HG03571 (cell line): ENCODE measurements around the gene SORCS2.

Source experiments
- ATAC-seq: cut with Tn5 transposase; IDR thresholded peaks from one replicate; pipeline ENCODE4 v1.9.1; 2021; ENCODE audit not compliant: unreplicated experiment

SORCS2 gene

DNA sequence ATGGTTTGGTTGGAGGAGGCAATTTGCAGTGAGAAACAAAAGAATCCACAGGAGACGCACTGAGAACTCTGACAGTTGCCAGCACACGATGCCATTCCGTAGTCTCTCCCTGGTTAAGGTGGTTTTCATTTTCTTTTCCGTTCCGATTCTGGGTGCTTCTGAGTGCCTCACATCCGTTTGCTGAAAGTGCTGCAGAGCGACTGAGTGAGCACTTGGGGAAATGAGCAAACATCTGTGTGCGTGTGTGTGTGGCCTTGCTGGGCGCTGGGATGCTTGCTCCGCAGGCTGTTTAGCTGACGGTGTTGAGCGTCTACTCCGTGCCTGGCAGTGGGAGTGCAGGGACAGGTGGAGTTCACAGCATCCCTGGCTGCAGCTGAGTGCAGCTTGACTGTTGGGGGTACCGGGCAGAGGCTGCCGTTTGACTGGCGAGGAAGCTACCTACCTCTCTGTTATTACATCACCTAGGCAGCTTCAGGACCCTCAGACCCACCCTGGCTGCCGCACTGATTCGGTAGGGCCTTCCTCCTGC is 49.3 kb downstream of the SORCS2 start:
- no peak for ATAC-seq

DNA sequence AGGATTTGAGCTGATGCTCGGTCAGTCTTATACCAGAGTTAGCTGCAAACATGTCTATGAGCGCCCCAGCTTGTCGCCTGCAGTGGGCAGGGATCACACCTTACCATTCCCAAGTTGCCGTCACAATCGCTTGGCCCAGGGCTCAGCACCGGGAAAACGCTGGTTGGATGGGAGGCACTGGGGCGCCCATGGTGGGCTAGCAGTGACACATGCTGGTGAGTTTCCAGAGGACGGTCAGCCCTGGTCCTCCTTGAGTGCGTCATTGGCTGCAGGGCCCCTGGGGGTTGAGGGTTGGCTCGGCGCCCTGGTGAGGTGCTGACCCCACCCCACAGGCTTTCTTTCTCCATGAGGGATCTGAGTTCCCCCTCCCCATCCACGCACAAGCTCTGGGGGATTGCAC is 50.4 kb downstream of the SORCS2 start:
- ATAC-seq: no peak

DNA sequence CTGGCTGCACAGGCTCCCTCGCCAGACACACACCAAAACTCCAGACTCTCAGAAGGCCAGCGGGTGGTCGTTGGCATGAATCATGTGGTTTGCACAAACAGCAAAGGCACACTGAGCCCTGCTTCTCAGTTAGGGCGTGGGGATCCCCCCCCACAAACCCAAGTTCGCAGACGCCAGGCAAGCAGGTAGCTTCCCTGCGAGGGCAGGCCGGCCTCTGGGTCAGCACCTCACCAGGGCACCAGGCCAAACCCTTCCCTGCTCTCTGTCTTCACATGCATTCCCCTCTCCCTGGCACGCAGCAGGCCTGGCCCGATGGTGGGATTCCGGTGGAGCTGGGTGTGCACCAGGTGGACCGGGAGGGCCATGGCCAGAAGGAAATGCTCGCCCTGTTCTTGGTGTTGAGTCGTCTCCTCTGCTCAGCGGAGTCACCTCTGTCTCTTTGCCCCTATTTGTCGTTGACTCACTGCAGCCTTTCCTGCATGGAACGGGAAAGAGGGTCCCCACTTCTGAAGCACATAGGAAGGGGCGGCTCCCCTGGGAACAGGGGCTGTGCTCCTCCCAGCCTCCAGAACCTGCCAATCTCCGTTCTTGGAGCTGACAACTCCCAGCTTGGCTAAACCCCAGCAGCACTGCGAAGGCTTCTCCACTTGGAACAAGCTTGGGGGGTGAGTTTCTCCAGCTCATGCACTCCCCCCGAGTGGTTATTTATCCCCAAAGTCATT is 51.4 kb downstream of the SORCS2 start:
- ATAC-seq: no peak

DNA sequence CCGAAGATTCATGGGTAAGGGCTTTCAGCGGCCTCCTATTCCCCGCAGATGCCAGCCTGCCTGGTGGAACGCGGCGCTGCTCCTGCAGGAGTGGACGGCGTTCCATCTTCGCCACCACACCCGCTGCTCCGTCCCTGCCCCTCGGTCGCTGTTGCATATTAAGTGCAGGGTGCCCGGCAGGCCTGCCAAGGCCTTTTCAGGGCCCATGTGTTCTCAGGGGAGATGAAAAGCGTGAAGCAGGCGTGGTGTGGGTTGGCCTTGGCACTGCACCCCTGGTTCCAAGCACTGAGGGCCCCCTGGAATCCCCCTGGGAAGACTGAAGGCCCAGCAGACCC is 52.0 kb downstream of the SORCS2 start:
- no peak for ATAC-seq

DNA sequence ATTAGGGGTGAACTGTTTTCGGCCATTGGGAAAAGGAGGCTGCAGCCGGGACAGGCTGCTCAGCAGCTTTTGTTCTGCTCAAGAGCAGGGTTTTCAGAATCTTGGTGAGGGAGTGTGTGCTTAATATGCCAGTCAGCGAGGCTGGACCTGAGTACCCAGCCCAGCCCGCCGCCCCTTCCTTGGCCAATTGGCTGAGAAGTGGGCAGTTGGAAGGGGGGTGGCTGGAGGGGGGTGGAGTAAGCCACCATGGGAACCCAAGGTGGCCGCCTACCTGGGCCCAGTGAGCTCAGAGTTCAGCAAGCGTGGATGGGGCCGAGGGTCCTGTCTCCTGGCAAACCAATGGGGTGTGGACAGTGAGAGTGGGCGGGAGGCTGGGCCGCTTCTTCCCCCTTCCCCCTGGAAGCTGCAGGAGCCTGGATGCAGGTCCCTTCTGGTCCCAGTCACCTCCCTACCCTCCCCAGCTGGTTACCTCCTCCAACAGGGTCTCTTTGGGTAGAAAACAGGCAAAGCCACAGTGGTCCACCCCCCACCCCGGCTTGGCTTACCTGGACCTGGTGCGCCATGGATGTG is 52.5 kb downstream of the SORCS2 start:
- no peak for ATAC-seq

DNA sequence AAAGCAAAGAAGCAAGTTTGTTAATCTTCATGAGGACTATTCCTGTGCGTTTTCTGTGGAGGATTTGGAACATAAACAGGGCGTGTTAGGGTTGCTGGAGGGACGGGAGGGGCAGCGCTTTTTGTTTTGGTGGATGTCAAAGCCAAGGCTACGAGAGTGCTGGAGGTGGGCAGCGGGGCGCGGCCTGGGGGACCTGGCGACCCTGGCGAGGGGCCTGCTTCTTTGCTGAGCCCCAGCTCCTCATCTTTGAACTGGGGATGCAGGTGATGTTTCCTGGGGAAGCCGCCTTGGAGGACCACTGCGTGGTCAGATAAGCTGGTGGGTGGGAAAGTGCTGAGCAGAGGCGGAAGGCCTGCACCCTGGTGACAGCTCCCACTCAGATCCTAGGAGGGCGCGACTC is 55.2 kb downstream of the SORCS2 start:
- no peak for ATAC-seq

DNA sequence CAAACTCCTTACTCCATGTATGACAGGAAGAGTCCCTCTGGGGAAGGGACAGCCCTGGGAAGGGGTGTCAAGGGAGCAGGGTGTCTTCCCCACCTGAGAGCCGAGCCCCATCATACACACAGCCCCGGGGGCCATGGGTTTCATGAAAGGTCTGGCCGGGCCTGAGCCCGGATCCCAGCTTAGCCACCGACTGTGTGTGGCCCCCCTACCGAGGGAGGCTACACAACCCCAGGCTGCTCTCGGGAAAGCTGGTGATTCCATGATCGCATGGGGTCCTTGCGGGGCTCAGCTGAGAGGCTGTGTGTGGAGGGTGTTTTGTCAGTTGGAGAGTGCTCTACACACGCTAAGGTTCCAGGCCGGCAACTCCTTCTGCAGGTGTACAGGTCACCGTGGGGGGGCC is 55.6 kb downstream of the SORCS2 start:
- ATAC-seq: no peak

DNA sequence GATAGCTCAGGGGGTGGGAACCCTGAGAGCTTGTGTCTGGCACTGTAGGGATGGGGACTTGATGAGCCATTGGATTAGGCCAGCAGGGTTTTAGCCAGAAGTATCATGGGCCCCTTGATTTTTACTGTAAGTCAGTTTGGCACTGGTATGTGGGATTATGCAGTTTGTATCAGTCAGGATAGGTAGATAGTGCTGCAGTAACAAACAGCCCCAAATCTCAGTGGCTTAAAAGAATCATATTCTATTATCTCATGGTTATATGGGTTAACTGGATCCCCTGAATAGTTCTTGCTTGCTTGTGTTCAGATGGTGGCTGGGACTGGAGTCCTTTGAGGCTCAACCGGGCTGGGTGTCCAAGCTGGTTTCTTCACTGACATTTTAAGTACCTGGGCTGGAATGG is 56.5 kb downstream of the SORCS2 start:
- no peak for ATAC-seq

DNA sequence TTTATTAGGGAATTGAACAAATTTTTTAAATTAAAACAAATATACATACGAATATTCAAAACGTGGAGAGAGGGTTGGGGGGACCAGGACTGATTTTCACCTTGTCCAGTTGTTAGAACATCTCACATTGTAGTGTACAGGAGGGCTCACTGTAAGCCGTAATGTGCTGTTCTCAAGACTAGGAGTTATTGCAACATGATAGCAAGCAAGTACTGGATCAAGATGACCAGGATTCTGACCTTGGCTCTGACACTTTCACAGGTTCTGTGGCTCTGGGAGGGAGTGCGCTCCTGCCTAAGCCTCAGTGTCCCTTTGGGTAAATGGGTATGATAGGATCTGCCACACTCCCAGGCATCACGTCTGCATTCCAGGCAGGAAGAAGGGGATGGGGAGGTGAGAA is 59.0 kb downstream of the SORCS2 start:
- no peak for ATAC-seq

DNA sequence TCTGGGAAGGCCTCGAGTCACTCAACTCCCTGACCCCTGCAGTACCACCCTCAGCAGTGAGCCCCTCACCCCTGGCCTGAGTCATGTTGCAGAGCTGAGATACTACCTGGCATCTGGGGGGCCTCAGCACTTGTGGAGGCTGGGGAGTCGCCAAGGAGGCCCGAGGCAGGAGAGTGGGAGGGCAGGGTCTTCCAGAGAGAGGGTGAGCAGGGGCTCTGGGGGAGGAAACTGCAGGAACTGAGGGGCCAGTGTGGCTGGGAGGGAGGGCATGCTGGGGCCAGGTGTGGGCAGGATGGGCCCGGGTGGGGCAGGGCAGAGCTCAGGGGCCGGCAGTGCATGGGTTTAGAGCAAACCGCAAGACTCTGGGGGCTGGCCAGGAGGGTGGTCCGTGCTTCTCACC is 59.7 kb downstream of the SORCS2 start:
- no peak for ATAC-seq

DNA sequence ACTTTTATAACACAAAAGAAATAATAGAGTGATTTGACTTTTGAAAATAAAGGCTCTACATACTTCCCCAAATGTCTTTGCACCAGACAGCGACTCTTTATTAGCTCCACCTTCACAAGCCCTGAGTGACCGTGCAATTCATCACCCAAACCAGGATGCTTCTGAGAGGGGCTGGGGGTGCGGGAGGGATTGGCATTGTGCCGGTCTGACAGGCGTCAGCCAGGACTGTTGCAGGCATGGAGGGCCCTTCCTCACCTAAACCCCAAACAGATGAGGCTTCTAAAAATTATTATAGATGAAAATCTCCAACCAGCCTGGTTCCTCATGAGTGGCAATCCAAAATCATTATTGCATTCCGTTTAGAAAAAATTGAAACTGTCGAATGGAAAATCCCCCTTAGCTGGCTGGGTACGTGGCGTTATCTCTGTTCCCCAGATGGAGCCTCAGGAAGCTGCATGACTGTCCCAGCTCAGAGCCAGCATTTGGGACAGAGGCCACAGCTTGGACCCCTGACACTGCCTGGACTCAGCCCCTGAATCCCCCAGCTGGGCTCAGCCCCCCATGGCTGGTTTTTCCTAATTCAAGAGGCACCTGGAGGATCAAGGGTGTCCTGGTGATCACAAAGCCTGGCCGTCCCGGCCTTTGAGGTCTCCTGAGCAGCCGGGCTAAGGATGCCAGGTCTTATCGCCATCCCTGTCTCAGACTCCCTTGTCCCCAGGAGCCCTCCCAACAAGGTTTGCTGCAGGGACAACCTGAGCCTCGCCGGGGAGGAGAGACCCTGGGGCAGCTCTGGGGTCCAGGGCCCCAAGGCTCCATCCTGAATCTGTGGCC is 60.4 kb downstream of the SORCS2 start:
- ATAC-seq: no peak

DNA sequence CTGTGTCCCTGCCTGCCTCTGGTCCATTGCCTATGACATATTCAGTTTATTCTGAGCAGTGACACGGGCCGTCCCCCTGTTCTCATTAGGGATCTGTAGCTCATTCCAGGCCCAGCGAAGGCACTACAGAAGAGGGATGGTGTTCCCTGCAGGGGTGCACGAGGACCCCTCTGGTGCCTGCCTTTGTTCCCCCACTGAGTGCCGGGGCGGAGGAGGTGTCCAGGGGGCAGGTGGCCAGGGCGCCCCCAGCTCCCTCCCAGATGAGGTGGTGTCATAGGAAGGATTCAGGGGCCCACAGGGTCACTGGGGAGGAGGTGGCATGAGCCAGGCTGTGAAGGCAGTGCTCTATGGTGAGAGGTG is 61.0 kb downstream of the SORCS2 start:
- ATAC-seq: no peak

DNA sequence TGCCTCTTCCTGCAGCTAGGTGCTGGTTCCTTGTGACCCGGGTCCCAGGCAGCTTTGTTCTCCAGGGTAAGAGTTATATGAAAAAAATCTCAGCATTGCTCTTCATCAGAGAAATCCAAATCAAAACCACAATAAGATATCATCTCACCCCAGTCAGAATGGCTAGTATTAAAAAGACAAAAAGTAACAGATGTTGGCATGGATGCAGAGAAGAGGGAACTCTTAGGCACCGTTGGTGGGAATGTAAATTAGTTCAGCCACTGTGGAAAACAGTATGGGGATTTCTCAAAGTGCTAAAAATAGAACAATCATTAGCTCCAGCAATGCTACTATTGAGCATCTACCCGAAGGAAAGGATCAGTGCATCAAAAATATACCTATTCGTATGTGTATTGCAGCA is 61.5 kb downstream of the SORCS2 start:
- ATAC-seq: no peak

DNA sequence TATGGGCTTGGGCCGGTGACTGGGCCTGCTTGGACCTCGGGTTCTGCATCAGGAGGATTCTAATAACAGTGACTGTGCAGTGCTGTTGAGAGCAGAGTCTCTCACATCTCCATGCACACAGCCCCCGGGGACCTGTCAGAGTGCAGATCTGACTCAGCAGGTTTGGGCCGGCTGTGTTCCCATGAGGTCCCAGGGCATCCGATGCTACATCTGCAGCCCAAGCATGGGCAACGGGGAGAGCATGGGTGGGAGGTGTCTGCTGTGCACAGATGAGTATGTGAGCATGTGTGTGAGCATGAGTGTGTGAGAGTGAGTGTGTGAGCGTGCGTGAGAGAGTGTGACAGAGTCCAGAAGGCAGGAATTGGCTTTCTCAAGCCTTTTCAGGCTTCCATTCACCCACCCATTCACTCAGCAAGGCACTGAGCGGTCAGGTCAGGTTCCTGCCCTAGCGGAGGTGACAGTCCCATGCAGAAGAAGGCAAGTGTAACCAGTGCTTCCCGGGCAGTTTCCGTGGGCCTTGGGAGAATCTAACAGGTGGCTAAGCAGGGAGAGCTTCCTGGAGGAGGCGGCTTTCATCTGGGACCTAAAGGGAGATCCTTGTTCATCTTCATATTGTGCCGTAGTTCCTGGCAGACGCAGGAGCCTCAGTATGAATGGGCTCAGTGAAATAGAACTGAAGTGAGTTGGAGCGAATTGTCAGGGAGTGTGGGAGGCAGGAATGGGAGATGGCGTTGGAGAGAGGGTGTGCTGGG is 62.6 kb downstream of the SORCS2 start:
- ATAC-seq: peak; percentile 94

DNA sequence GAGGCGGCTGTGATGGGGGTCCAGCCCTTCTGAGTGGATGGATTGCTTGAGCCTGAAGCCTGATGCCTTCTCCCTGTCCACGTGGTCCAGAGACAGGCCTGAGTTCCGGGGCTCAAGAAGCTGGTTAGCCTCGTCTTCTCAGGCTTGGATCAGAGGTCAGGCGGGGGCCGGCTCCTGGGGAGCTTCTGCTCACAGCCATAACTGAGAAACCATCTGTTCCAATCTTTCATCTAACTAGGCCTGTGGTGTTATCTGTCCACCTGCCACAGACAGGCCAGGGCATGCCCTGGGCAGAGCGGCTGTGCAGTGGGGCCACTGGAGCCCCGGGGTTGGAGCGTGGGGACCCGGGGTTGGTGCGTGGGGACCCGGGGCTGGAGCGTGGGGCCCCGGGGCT is 63.1 kb downstream of the SORCS2 start:
- no peak for ATAC-seq

DNA sequence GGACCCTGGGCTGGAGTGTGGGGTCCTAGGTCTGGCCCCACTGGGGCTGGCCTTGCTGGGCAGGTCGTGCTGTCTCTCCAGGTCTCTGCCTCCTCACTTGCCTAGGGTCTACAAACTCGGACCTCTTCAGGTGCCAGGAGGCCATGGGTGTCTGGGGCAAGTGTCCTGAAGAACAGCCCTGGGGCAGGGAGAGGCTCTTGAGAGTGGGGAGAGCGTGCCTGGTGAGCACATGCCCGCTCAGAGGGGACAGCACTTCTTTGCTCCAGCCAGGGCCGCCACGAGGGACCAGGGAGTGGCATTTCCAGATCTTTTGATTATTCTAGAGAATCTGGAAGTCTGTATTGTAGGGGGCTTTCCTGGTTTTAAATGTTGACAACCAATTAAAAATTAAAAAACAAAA is 63.7 kb downstream of the SORCS2 start:
- no peak for ATAC-seq

DNA sequence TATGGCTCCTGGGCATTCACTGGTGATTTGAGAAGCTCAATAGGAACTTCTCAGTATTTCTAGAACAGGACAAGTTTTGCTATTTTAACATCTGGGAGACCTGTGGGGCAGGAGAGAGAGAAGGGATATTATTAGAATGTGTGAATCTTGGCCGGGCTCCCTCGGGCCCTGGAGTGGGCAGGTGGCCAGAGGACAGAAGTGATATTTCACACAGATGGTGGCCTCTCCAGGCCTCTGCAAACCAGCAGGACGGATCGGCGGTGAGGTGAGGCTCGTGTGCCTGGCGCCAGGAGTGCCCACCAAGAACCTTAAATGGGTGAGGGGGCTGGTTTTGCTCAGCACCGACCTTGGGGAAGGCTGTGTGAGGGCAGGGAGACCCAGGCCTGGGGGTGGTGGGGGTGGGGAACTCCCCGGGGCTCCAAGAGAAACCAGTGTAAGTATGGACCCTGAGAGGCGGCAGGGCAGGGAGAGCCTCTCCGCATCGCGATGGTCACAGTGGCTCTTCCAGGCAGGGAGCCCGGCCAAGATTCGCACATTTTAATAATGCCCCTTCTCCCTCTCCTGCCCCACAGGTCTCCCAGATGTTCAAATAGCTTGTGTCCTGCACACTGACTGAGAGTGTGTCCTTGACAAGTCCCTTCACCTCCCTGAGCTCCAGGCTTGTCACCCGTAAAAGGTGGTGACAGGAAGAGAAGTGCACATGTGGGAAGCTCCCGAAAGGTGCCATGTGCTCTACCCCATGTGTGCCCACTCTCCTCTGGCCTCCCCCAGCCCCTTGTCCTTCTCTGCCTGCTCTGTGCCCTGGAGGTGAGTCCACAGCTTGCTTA is 64.9 kb downstream of the SORCS2 start:
- no peak for ATAC-seq

DNA sequence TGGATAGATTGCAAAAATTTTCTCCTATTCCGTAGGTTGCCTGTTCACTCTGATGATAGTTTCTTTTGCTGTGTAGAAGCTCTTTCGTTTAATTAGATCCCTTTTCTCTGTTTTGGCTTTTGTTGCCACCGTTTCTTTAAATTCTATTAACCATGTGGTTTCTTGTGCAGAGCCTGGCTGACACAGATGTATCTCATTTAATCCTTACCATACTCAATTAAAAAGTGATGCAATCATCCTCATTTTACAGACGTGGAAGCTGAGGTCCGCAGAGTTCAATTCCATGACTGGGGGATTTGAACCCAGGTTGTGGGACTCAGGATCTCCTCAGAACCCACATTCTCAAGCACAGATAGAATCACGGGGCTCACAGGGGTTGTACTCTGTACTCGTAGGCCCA is 66.7 kb downstream of the SORCS2 start:
- no peak for ATAC-seq

DNA sequence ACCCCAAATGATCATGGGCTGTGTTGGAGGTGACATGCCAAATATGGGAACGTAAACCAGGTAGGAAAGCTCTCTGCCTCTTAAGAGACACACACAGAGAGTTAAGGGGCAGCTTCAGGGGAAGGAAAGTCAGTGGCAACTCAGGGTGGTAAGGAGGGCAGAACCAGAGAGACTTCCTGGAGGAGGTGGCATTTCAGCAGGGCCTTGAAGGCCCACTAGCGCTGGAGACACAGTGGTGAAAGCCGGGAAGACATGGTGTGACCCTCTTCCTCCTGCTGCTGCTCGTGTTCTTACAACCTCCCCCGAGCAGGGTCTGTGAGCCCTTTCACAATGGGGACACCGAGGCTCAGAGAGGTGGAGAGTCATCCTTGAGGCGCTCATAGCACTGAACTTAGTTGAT is 68.2 kb downstream of the SORCS2 start:
- no peak for ATAC-seq

DNA sequence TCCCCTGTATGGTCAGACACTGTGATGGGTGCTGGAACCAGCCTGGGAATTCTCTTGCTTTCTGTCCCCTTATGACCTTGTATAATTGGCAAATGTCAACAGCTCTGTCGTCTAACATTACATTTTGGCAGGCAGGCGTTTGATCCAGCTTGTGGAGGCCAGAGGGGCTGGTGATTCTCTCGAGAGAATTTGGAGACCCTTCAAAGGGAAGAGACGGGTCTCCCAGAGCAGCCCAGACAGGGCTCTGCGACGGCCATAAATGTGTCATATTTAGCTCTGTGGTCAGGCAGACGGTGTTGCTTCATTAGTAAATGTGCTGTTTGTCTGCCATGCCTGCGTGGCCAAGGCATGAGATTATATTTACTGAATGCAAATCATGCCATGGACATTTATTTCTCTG is 68.7 kb downstream of the SORCS2 start:
- no peak for ATAC-seq

DNA sequence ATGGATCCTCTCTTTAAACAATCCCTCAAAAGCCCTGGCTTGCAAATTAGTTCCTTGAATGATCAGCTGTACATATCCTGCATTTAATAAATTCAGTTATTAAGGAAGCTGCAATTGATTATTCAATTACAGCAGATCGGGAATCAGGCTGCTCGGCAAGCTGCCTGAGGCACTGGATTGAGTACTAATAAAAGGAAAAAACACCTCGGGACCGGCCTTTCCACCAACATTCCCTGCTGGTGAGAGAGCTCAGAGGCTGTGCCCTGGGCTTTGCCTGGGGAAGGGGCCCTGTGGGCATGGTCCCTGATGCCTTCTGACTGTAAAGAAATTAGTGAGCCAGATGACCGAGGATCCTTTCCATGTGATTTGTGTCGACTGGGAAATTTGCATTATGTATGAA is 69.2 kb downstream of the SORCS2 start:
- no peak for ATAC-seq
